Right atrium auricular region (tissue), 2 donors: ENCODE results near the gene MAN1A2. TPM values are rescaled to one million over a fixed set of nuclear protein-coding genes. Genes with fewer than 3 reads are reported as not detected.
"Not testable (repeated sequence)": the region's sequence is repeated elsewhere in the genome, so short reads cannot be mapped to it uniquely, and the experiment has no call there.

Source experiments
- DNase-seq: peaks from one replicate; pipeline ENCODE4 v3.0.0-alpha.2; 2019; ENCODE audit warnings: low spot score
- H3K27ac ChIP-seq, 2 donors: fragments of 200-600 bp; sonication (generic); 1 replicate in 1 of 2; 2 replicates in 1 of 2; pipeline ENCODE4 v1.5.1; 2016 to 2019
- H3K27me3 ChIP-seq, 2 donors: fragments of 200-600 bp; sonication (generic); one replicate each; pipeline versions ENCODE4 v1.5.1 to v1.6.0; 2017 to 2019
- H3K36me3 ChIP-seq: fragments of 200-600 bp; sonication (generic); one replicate; pipeline ENCODE4 v1.5.1; 2016
- H3K4me1 ChIP-seq, 2 donors: fragments of 200-600 bp; sonication (generic); one replicate each; pipeline versions ENCODE4 v1.5.1 to v1.6.0; 2017 to 2019
- H3K4me3 ChIP-seq, 2 donors: fragments of 200-600 bp; sonication (generic); 1 replicate in 1 of 2; 2 replicates in 1 of 2; pipeline ENCODE4 v1.5.1; 2017 to 2019; ENCODE audit warnings: mild to moderate bottlenecking in 1 of 2, moderate library complexity in 1 of 2
- H3K9me3 ChIP-seq, 2 donors: fragments of 200-600 bp; sonication (generic); one replicate each; pipeline ENCODE4 v1.5.1; 2019
- total RNA-seq, 2 donors: library from RNA; depleted of rRNA; stranded (reverse); fragments of >200 nt; gene quantifications; one replicate each; pipeline ENCODE4 v1.1.0, GENCODE V29; 2016
- TF ChIP-seq, protein P1 (sequence below), 2 donors: fragments of 200-600 bp; sonication (generic); IDR thresholded peaks; one replicate each; pipeline ENCODE4 v1.5.1; 2019; ENCODE audit warnings: antibody characterized with exemption in 2 of 2

Gene MAN1A2
- total RNA-seq, 2 donors from 2014 or later = 26.7 to 52.7 TPM

DNA sequence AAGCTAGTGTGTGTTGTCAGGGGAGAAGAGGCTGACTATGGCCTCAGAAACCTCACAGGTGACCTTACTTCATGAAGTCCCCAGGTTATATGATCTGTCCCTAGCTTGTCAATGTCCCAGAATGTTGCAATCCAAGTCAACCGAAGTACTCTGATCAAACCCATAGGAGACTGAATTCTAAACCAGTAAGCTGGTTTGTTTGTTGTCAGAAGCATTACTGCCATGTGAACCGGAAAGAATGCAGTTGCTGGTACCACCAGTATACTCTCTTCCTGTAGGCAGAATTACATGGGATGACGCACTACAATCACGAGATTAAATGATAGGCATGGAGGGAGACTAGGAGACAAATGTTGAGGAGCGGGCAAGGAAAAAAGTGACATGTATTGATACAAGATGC lies 26.1 kb upstream of the MAN1A2 start:
- Histone ChIP-seq H3K36me3 (no peaks in the 10 kb centered on the region), H3K4me1 (peaks cover 5 to 10% of the 10 kb centered on the region in 2 donors), H3K27me3 (no peaks in the 10 kb centered on the region), H3K27ac (peak overlapping the region in 1 of 2 donors; percentile 91), H3K9me3 (no peaks in the 10 kb centered on the region), H3K4me3 (no peak overlapping the region)
- TF ChIP-seq, protein P1, sequence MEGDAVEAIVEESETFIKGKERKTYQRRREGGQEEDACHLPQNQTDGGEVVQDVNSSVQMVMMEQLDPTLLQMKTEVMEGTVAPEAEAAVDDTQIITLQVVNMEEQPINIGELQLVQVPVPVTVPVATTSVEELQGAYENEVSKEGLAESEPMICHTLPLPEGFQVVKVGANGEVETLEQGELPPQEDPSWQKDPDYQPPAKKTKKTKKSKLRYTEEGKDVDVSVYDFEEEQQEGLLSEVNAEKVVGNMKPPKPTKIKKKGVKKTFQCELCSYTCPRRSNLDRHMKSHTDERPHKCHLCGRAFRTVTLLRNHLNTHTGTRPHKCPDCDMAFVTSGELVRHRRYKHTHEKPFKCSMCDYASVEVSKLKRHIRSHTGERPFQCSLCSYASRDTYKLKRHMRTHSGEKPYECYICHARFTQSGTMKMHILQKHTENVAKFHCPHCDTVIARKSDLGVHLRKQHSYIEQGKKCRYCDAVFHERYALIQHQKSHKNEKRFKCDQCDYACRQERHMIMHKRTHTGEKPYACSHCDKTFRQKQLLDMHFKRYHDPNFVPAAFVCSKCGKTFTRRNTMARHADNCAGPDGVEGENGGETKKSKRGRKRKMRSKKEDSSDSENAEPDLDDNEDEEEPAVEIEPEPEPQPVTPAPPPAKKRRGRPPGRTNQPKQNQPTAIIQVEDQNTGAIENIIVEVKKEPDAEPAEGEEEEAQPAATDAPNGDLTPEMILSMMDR (IDR thresholded peaks at IDR 0.05) = no peak
- no peak for DNase-seq

DNA sequence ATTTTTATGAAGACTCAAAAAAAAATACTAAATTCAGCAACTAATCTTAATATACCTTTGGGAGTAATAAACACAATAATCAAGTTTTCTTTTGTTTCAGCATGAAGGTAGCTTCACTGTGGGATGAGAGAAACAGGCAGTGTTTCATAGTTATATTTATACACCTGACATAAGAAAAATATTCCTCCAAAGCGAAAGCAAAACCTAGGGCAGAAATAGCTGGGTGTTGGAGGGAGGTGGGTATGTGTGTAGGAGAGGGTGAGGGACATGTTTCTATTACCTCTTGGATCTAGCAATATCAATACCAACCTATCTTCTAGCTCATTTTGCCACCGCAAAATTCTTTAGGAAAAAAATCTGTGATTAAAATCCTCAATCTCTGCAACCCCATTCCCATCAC lies 24.9 kb upstream of the MAN1A2 start:
- H3K27ac ChIP-seq = no peak overlapping the region
- TF ChIP-seq, protein P1 (IDR thresholded peaks at IDR 0.05) = no peak
- no peaks in the 10 kb centered on the region for H3K36me3 ChIP-seq
- H3K9me3 ChIP-seq = no peaks in the 10 kb centered on the region
- no peak for DNase-seq
- no peaks in the 10 kb centered on the region for H3K27me3 ChIP-seq
- H3K4me3 ChIP-seq = no peak overlapping the region
- peaks cover 5 to 7% of the 10 kb centered on the region in 2 donors for H3K4me1 ChIP-seq

DNA sequence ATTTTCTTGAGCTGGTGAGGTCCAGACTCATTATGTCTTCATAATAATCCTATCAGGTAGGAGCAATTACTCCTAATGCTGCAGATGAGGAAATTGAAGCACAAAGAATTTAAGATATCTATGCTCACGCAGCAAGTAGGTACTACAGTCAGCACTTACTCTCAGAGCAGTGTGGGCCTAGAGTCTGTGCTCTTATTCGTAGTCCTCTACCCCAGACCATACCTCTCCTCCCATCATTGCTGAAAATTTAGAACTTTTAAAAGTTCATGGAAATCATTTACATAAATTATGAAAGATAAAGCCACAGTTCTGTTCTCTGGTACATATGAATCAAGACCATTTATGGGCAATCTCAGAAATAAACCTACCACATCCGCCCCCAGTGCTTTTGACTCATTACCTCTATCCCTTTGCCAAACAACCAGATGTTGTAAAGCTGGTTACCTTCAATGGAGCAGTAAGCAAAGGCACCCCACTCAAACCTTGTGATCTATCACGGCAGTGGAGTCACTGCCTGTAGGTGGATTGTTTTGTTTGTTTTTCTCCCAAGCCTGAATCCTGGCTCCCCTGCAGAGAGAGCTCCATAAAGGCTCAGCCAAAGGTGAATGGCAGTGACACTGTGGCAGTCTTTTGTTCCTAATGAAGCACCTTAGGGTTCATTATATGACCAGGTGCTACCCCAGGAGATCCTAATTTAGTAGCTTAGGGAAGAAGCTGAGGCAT lies 20.9 kb upstream of the MAN1A2 start:
- Histone ChIP-seq H3K4me1 (no peaks in the 10 kb centered on the region), H3K4me3 (no peak overlapping the region), H3K9me3 (no peaks in the 10 kb centered on the region), H3K27ac (no peak overlapping the region), H3K36me3 (no peaks in the 10 kb centered on the region), H3K27me3 (no peaks in the 10 kb centered on the region)
- TF ChIP-seq, protein P1 (IDR thresholded peaks at IDR 0.05) = no peak
- DNase-seq = no peak

DNA sequence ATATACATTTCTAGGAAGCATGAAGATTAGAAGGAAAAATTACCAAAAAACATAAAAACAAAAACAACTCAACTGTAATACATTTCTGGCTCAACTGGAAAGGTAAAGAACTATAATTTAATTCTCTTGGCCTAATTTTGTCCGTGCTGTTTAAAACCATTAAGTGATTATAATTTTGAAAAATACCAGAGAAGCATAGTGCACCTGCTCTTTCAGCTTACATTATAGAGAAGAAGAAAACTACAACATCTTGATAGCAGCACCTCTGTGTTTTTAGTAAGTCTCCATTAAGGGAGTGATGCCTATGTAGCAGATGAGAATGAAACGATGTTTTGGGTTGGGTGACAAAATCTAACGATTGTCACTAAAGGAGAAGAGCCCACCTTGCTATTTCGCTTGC lies 19.3 kb upstream of the MAN1A2 start:
- TF ChIP-seq, protein P1 (IDR thresholded peaks at IDR 0.05) = no peak

DNA sequence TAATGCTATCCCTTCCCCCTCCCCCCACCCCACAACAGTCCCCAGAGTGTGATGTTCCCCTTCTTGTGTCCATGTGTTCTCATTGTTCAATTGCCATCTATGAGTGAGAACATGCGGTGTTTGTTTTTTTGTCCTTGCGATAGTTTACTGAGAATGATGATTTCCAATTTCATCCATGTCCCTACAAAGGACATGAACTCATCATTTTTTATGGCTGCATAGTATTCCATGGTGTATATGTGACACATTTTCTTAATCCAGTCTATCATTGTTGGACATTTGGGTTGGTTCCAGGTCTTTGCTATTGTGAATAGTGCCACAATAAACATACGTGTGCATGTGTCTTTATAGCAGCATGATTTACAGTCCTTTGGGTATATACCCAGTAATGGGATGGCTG lies 14.6 kb upstream of the MAN1A2 start:
- H3K36me3 ChIP-seq, H3K9me3 ChIP-seq, H3K27me3 ChIP-seq, DNase-seq, H3K27ac ChIP-seq, H3K4me1 ChIP-seq, H3K4me3 ChIP-seq: not testable (repeated sequence)

More for the DNA sequence above, 19.3 kb upstream of the MAN1A2 start:
- H3K36me3 ChIP-seq = no peaks in the 10 kb centered on the region
- H3K27ac ChIP-seq = no peak overlapping the region
- H3K9me3 ChIP-seq = no peaks in the 10 kb centered on the region
- H3K4me1 ChIP-seq = no peaks in the 10 kb centered on the region
- no peak overlapping the region for H3K4me3 ChIP-seq
- H3K27me3 ChIP-seq = no peaks in the 10 kb centered on the region
- DNase-seq = no peak

DNA sequence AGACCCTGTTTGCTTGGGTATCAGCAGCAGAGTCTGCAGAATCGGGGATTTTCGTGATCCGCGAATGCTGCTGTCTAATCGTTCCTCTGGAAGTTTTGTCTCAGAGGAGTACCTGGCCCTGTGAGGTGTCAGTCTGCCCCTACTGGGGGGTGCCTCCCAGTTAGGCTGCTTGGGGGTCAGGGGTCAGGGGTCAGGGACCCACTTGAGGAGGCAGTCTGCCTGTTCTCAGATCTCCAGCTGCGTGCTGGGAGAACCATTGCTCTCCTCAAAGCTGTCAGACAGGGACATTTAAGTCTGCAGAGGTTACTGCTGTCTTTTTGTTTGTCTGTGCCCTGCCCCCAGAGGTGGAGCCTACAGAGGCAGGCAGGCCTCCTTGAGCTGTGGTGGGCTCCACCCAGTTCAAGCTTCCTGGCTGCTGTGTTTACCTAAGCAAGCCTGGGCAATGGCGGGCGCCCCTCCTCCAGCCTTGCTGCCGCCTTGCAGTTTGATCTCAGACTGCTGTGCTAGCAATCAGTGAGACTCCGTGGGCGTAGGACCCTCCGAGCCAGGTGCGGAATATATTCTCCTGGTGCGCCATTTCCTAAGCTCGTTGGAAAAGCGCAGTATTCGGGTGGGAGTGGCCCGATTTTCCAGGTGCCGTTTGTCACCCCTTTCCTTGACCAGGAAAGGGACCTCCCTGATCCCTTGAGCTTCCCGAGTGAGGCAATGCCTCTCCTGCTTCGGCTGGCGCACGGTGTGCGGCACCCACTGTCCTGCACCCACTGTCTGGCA lies 9.2 kb upstream of the MAN1A2 start:
- H3K36me3 ChIP-seq, H3K4me3 ChIP-seq, H3K9me3 ChIP-seq, H3K4me1 ChIP-seq, H3K27ac ChIP-seq, DNase-seq, H3K27me3 ChIP-seq: not testable (repeated sequence)

DNA sequence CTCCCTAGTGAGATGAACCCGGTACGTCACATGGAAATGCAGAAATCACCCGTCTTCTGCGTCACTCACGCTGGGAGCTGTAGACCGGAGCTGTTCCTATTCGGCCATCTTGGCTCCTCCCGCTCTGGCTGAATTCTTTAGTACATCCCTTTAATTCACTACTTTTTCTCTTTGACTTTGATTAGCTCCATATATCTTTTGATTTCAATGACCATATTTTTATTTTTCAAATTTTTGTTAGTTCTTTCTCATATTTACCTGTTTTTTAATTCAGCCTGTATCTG lies 8.7 kb upstream of the MAN1A2 start:
- not testable (repeated sequence) for H3K4me1 ChIP-seq, H3K27me3 ChIP-seq

More for the DNA sequence above, 8.7 kb upstream of the MAN1A2 start:
- not testable (repeated sequence) for H3K27ac ChIP-seq, H3K36me3 ChIP-seq, H3K9me3 ChIP-seq, DNase-seq, H3K4me3 ChIP-seq
